NCI-H1417 treated with DMSO at 0.1 percent for 48 hours (cell line): ENCODE data around the gene P4HB.

Experiments
- DNase-seq: peaks from one replicate; lab custom pipeline; 2025; lab: John Stamatoyannopoulos, UW

The P4HB gene

DNA sequence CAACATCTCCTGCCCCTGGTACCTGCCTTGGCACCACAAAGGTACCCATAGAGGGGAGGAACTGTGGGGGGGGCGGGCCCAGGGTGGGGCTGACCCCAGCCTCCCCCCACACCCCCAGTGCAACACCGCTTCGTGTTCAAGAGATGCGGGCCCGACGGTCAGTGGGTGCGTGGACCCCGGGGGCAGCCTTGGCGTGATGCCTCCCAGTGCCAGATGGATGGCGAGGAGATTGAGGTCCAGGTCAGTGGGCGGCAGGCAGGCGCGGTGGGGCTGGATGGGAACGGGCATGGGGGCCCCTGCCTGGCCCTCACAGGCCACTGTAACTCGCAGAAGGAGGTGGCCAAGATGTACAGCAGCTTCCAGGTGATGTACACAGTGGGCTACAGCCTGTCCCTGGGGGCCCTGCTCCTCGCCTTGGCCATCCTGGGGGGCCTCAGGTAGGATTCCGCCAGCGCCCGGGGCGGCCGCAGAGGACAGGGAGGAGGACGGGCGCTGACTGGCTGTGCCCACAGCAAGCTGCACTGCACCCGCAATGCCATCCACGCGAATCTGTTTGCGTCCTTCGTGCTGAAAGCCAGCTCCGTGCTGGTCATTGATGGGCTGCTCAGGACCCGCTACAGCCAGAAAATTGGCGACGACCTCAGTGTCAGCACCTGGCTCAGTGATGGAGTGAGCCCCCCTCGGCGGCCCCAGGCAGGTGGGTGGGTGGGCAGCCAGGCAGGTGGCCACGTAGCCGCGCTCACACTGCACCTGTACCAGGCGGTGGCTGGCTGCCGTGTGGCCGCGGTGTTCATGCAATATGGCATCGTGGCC, 49.2 kb downstream of the P4HB start:
- no peak for DNase-seq

DNA sequence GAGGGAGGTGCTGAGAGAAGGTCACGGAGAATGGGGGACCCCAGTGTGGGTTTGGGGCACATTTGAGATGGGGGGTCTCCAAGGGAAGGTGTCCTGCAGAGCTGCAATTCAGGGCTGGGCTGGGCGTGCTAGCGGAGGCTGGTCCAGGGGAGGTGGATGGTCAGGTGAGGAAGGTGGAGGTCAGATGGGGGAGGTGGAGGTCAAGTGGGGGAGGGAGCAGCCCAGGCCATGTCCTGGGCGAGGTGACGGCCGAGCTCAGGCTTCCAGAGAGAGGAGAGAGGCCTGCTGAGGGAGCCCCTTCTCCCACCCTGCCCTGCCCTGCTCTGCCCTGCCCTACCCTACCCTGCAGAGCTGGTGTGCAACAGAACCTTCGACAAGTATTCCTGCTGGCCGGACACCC, 49.9 kb downstream of the P4HB start:
- DNase-seq, result no peak

DNA sequence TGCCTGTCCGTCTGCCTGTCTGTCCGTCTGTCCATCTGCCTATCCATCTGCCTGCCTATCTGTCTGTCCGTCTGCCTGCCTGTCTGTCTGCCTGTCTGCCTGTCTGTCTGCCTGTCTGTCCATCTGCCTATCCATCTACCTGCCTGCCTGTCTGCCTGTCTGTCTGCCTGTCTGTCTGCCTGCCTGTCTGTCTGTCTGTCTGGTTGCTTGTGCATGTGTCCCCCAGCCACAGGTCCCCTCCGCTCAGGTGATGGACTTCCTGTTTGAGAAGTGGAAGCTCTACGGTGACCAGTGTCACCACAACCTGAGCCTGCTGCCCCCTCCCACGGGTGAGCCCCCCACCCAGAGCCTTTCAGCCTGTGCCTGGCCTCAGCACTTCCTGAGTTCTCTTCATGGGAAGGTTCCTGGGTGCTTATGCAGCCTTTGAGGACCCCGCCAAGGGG, 50.8 kb downstream of the P4HB start:
- DNase-seq, result no peak

DNA sequence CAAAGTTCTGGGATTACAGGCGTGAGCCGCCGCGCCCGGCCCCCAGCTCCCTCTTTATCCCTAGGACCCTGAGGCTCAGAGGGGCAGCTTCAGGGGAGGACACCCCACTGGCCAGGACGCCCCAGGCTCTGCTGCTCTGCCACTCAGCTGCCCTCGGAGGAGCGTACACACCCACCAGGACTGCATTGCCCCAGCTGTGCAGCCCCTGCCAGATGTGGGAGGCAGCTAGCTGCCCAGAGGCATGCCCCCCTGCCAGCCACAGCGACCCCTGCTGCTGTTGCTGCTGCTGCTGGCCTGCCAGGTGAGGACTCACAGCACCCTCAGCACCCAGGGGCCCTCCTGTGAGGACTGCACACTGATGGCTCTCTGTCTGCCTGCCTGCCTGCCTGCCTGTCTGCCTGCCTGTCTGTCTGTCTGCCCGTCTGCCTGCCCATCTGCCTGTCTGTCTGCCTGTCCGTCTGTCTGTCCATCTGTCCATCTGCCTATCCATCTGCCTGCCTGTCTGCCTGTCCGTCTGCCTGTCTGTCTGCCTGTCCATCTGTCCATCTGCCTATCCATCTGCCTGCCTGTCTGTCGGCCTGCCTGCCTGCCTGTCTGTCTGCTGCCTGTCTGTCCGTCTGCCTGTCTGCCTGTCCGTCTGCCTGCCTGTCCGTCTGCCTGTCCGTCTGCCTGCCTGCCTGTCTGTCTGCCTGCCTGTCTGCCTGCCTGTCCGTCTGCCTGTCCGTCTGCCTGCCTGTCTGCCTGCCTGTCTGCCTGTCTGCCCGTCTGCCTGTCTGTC, 51.4 kb downstream of the P4HB start:
- no peak for DNase-seq

DNA sequence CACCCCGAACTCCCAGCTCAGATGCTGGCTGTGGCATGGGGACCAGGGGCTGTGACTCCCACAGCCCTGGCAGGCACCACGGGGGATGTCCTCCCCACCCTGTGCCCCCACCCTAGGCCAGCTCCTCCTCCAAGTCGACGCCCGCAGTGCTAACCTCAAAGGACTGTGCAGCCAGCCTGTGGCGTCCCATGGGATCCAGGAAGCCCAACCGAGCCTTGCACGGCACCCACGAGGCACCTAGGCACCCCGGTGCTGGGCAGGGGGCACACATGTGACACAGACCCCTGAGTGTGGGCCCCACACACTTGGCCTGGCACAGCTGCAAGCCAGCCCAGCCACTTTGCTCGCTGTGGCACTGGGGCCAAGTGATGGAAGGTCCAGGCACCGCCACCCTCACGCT, 52.5 kb downstream of the P4HB start:
- DNase-seq, result no peak

DNA sequence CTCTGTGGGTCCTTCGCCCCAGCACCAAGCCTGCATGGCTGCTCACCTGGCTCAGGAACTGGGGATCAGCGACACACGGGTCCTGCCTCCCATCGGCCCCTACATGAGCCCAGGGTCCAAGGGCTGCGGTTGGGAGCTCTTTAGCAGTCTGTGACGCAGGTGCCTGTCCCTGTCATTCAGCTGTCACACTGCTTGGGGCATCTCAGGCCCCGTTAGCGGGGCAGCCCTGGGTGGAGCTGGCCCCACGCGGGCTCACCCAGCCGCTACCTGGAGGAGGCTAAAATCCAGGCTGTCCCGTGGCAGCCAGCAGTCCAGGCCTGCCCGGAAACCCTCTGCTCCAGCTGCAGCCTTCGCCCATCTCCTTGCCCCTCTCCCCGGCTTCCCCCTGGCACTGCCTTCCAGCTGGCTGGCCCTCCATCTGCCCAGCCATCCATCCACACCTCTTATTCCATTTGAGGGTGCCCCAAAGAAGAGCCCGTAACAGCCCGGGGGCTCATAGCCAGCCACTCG, 53.1 kb downstream of the P4HB start:
- DNase-seq, result no peak

DNA sequence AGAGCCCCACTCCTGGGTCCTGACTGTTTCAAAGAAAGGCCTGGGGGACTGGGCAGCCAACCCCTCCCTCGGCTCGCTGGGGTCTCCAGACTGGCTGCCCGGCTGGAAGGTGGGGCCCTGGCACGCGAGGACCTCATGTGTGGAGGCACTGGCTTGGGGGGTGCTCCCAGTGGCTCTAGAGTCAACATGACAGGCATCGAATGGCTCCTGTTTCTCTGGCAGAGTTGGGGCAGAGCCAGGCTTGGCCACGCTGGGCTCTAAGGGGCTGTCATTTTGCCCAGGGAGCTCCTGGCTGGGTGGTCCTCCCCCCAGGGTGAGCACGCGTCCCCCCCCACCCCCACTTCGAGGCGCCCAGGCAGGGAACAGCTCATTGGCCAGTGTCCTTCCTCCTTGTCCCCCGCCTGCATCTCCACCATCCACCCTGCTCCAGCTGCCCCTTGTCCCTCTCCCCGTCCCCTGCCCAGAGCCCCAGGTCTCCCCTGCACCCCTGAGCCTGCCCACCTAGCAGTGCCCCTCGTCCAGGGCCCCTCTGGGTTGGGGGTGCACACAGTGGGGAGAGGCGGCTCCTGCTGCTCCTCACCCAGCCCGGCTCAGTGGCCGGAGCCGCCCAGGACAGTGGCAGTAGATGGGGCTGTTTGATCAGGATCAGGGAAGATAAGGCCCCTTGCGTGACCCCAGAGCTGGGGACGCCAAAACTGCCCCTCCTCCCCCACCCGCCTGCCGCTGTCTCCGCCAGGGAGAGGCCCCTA, 53.7 kb downstream of the P4HB start:
- no peak for DNase-seq

DNA sequence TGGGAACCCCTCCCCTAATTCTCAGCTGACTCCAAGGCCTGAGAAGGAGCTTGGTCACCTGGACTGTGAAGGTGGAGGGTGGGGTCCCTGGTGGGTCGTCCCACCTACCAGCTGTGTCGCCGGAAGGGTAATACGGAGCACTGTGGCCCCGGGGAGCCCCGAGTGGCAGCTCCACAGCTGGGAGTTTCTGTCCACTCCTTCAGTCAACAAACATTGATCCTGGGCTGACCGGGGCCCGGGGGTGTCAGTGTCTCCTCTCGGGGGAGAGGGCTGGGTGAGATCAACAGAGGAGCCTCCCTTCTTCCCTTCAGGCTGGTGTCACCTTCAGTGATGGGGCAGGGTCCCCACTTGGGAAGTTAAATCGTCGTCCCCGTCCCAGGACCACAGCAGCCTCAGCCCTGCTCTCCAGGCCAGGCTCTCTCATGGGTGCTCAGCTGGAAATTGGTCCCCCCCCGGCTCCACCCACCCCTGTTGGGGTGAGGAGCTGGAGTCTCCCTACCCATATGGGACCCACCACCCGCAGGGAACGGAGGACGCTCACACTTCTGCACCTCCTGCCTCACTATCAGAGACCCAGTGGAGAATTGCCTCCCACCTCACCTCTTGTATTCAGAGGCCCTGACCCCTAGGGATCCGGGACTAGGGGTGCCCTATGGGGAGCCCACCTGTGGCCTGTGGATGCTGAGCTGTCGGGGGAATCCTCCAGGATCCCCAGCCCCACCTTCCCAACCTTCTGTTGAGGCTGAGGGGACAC, 54.5 kb downstream of the P4HB start:
- DNase-seq, result no peak

DNA sequence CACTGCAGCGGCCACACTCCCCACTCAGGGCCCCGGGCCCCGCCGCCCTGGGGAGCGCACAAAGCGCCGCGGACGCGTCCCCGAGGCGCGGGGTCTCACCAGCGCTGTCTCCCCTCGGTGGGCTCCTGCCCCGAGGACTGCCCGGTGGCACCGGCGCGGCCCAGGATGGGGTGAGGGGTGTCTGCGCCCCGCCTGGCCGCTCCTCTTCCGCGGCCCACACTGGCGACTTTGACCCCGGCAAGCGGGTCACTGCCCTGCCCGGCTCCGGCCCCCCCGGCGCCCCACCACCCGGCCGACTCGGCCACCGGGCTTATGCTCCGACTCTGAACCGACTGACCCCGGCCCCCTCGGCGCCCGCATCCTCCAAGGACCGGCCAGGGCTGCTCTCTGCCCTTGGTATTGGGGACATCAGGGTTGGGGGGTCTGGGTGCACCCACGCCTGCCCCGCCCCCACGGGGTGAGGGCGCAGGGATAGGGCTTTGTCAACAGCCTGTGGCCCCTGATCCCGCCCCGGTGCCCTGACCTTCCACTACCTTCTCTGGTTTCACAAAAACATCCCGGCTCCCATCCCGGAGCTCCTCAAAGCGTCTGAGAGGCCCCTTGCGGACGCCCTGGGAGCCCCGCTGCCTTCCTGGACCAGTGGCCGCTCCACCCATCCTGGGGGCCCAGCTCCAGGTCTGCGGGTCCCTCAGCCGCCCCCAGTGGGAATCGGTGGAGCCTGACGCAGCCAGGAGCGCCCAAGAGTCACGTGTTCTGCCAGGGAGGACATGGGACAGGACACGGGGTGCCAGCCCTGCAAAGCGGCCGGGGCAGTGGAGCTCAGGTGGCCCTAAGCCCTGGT, 55.6 kb downstream of the P4HB start:
- DNase-seq, result no peak

DNA sequence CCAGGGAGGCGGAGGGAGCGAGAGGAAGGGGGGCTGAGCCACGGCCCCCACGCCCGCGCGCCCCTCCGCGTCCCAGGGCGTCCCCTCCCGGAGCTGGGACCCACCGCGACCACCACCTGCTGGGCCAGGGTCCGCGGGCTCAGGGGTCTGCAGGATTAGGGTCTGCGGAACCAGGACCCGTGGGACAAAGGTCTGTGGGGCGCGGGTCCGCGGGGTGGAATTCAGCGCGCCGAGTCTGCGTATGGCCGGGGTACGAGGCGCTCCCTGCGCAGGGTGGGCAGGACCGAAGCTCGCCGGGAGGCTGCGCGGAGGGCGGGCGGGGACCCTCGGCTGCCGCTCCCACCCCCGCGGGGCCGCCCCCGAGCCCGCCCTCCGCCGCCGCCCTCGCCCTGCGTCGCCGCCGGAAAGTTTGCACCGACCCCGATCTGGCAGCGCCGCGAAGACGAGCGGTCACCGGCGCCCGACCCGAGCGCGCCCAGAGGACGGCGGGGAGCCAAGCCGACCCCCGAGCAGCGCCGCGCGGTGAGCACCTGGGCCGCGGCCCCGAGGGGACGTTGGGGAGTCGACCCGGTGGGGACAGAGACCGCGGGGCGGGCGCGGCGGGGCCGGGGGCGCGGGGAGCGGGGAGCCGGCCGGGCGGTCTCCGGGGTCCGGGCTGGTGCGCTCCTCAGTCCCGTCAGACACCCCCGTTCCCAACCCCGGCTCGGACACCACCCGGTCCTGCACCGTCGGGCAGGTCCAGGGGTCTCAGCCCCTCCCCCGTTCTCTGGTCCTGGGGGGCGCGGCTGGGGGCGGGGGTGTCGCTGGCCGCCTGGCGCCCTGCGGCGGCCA, 56.4 kb downstream of the P4HB start, which contains the start of gene GCGR:
Gene GCGR, plus strand, starts transcription at position 423 of the 831 bp plus-strand sequence. CDS start 4,869 bp downstream, outside the sequence.
- no peak for DNase-seq

DNA sequence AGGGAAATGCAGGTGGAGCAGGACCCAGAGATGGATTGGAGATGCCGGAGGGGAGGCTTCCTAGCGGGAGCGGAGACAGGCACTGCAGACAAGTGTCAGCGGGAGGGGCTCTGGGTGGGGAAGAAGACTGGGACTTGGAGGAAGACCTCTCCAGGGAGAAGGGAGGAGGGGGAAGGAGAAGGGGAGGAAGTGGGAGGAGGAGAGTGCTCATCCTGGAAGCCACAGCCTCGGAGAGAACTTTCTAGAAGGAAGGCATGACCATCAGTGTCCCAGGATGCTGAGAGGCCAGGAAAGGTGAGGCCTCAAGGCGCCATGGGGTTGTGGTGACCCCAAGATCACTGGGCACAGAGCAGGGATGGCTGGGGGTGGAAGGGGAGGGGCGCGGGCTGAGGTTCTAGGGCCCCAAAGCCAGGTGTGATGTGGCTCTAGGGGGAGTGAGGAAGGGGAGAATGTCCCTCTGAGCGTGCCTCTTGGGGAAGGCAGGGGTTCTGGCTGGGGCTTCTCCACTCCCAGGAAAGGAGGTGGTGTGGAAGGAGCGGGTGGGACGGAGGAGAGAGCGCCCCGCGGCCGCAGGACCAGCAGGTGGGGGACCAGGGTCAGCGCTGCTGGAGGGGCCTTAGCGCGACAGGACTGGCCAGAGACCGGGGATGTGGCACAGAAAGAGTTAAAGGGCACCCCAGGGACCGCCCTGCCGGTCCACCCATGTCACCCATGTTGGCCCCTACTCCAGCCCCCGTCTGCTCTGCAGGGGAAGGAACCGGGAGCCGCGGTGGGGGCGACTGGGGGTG, 57.3 kb downstream of the P4HB start:
- no peak for DNase-seq

DNA sequence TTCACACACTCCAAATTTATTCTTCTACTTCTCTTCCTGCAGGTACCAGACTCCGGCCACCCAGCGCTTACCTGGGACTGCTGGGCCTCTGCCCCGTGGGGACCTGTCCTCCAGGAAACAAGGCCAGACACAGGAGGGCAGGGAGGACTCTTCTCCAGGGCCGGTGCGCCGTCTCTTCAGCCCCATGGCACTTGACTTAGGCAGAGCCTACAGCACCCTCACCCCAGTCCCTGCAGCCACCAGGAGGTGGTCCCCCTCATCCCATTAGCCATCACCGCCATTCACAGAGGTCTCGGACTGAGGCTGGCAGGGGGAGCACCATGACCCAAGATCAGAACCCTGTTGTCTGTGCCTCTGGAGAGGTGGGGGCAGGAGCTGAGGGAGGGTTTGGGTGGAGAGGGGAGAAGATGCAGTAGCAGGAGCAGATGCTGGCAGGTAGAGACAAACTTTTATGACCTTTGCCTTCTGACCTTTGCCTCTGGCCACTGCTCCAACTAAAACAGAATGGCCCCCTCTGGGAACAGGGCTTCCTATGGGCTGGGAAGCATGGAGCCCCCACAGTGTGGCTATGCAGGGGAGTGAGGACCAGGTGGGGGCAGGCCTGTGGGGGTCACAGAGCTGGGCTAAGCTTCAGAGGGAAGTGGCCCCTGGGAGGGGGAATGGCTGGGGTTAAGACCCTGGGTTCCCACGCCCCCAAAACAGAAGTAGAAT, 58.1 kb downstream of the P4HB start:
- DNase-seq, result no peak

DNA sequence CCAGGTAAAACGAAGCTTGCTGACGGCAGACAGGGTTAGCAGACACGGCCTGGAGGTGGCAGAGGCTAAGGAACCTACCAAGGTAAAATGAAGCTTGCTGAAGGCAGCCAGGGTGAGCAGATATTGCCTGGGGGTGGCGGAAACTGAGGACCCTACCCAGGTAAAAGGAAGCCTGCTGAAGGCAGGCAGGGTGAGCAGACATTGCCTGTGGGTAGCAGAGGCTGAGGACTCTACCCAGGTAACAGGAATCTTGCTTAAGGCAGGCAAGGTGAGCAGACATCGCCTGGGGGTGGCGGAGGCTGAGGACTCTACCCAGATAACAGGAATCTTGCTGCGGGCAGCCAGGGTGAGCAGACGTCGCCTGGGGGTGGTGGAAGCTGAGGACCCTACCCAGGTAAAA, 59.0 kb downstream of the P4HB start:
- no peak for DNase-seq

DNA sequence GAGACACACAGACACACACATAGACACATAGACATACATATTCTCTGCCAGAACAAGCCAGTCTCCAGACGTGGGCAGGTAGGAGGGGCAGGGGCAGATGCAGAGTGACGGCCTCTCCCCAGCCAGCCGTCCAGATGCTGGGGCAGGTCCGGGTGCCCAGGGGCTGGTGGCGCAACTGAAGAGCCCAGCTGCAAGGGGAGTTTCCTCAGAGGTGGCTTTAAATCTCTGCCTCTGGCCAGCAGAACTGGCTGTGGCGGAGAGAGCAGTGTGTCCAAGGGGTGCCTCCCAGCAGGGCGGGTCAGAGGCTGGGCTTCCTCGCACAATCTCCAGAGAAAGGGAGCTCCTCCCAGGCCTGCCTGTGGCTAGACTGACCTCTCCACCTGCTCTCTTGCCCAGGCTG, 65.8 kb downstream of the P4HB start:
- DNase-seq, result no peak

DNA sequence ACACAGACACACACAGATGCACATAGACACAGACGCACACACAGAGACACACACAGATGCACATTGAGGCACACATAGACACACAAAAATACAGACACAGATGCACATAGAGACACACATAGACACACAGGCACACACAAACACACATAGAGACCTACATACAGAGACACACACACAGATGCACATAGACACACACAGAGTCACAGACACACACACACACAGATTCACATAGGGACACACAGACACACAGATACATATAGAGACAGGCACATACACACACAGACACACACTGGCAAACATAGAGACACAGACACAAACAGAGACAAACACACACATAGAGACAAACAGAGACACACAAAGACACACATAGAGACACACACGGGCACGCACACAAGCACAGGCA, 66.3 kb downstream of the P4HB start:
- no peak for DNase-seq
